ENCODE measurements around the gene PDGFA.

Gene PDGFA
- 0.14 to 0.24 reads per million in 2 donors for total RNA-seq

- no peak for DNase-seq
These were observed at the start of gene PDGFA for GRCh38 chr7:519484-520390. Gene PDGFA (minus strand): TSS chr7:519846. CDS start chr7:519001, 845 bp downstream.

GRCh38 chr7:568031-568951 is 48.6 kb upstream of the PDGFA start:
- DNase-seq: no peak

GRCh38 chr7:567305-567883 is 47.7 kb upstream of the PDGFA start:
- no peak for DNase-seq

- DNase-seq: no peak
These were observed 46.5 kb upstream of the PDGFA start for GRCh38 chr7:566100-566499.

- DNase-seq: no peak
These were observed 44.7 kb upstream of the PDGFA start for GRCh38 chr7:564176-564865.

GRCh38 chr7:563629-564170 is 44.1 kb upstream of the PDGFA start:
- no peak for DNase-seq

- DNase-seq: no peak
These were observed 43.4 kb upstream of the PDGFA start for GRCh38 chr7:562789-563628.

- DNase-seq: no peak
These were observed 42.7 kb upstream of the PDGFA start for GRCh38 chr7:562374-562675.

- DNase-seq: no peak
These were observed 42.2 kb upstream of the PDGFA start for GRCh38 chr7:561631-562373.

GRCh38 chr7:560966-561630 is 41.5 kb upstream of the PDGFA start:
- no peak for DNase-seq

GRCh38 chr7:559396-559705 is 39.7 kb upstream of the PDGFA start:
- no peak for DNase-seq

- no peak for DNase-seq
These were observed 37.9 kb upstream of the PDGFA start for GRCh38 chr7:557558-557881.

- DNase-seq: no peak
These were observed 37.4 kb upstream of the PDGFA start for GRCh38 chr7:556837-557557.

GRCh38 chr7:556291-556826 is 36.7 kb upstream of the PDGFA start:
- no peak for DNase-seq

- no peak for DNase-seq
These were observed 36.0 kb upstream of the PDGFA start for GRCh38 chr7:555551-556160.

- no peak for DNase-seq
These were observed 34.0 kb upstream of the PDGFA start for GRCh38 chr7:553636-554111.

- DNase-seq: no peak
These were observed 33.4 kb upstream of the PDGFA start for GRCh38 chr7:552868-553635.

Data from T-helper 9 cell (primary cell).